ENCODE measurements around the gene IL11RA.

The IL11RA gene

DNA sequence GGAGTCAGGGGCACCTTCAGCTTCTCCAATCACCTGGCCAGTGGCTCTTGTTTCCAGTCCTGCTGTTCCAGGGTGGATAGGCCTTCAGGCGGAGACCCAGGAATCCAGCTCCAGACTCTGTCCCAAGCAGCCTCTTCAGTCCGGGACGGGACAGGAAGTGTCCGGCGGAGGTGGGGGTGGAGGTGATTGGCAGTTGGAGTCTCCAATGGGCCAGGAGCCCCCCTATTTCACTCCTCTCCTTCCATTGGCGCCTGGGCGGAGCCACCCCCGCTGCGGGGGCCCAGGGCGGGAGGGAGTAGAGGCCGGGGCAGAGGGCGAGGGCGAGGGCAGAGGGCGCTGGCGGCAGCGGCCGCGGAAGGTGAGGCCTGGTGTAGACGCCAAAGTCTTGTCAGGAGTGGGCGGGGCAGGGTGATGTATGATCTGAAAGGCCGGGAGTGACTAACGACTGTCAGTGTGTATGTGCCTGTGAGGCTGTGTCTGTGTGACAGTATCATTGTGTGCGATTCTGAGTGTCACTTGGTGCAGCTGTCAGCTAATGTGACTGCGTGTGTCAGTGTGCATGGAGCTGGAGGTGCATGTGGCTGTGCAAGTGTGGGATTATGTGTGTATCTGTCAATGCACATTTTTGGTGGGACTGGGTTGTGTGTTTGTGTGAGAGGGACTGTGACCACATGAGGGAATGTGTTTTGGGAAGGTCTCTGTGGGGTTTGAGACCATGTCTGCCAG is at the start of gene IL11RA:
Gene IL11RA, plus strand, starts transcription at position 310 of the 726 bp plus-strand sequence. CDS start 3,033 bp downstream, outside the sequence.
- peak; percentile 40 for DNase-seq (ENCODE audit: low read depth)

DNA sequence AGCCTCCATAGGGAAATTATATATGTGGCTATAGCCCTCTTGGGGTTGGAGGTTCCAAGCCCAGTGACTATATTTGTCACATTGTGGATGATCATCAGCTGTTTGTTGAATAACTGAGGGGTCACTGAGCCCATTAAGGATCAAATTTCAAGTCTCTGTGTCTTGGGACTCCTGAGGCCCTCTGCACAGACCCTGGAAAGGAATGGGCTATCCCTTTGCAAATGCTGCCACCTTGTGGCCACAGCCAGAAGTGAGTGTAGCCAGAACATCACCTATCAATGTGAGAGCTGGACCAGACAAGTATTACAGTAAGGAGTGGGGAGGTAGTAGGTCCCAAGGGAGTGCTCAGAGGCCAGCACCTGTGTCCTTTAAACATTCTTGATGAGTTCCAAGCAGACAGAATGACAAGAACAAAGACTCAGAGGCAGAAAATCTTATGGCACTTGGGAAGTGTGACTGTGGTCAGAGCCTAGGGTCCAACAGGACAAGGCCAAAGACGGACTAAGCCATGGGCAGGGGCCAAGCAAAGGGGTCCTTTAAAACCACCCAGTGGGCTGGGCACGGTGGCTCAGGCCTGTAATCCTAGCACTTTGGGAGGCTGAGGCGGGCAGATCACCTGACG is 48.3 kb upstream of the IL11RA start:
- DNase-seq (ENCODE audit: low read depth): peak; percentile 71

- no peak for DNase-seq (ENCODE audit: low read depth)
Measured at GRCh38 chr9:34606190-34606589, 45.8 kb upstream of the IL11RA start.

DNA sequence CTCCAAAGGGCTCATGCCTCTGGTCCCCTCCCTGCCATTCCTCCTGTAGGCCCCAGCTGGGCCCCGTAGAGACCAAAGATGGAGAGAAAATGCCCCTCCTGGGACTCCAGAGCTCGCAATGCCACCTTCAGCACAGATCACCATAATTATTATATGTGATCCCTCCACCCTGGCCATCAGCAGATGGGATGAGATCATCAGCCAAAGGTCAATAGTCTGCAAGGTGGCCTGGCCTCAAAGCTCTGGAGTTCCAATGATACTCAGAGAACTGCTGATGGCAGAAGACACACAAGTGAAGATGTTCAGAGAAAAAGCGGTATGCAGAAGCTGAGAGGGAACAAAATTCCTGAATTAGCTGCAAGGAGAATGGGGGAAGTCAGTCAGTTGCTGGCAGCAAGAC is 45.1 kb upstream of the IL11RA start:
- no peak for DNase-seq (ENCODE audit: low read depth)

DNA sequence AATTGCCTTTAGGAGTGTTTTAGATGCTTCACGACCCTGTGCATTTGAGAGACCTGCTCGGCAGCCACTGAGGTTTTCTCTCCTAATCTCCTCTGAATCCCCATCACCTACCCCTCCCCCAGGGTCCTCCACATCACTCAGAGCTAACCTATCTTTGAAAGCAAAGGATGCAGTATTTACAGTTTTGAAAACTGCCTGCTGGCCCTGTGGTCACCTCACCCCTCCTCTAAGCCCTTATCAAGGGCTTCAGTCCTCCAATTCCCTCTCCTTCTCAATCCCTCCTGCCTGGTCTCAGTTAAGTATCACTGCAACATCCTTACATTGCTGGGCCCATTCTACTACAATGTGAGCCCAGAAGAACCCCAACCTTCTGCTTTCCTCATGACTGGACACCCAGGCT is 44.7 kb upstream of the IL11RA start:
- DNase-seq (ENCODE audit: low read depth): no peak

DNA sequence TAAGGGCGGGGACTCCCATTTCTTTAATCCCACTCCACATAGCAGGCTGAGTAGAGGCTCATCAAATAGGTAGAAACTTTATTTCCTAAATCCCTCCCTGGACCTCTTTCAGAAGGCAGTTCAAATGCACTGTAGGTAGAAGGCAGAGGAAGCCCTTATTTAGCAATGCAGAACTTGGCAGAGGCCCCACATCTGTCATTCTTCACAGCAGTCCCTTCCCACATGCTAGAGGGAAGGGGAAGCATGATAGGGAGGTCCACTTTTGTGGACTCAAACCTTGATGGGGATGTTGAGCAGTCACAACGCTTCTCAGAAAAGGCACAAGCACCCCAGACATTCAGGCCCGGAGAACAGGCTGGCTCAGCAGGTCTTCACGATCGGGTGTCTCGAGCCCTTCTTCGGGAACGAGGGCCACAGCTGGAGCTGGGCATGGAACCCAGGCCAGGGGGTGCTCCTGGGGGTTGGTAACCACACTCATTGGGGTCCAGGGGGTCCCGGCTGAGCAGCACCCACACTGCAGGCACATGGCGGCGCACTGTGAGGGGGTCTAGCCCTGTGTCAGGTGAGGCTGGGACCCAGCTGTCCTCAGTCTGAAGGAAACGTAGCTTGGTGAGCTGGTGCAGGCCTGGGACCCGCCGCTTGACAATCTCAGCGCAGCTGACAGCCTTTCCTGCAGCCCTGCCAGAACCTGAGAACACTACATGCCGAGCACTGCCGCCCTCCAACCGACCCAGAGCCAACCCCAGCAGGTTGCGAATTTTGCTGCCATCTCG is 41.4 kb upstream of the IL11RA start:
- no peak for DNase-seq (ENCODE audit: low read depth)

GRCh38 chr9:34611251-34611810 is 40.7 kb upstream of the IL11RA start:
- DNase-seq (ENCODE audit: low read depth): no peak

DNA sequence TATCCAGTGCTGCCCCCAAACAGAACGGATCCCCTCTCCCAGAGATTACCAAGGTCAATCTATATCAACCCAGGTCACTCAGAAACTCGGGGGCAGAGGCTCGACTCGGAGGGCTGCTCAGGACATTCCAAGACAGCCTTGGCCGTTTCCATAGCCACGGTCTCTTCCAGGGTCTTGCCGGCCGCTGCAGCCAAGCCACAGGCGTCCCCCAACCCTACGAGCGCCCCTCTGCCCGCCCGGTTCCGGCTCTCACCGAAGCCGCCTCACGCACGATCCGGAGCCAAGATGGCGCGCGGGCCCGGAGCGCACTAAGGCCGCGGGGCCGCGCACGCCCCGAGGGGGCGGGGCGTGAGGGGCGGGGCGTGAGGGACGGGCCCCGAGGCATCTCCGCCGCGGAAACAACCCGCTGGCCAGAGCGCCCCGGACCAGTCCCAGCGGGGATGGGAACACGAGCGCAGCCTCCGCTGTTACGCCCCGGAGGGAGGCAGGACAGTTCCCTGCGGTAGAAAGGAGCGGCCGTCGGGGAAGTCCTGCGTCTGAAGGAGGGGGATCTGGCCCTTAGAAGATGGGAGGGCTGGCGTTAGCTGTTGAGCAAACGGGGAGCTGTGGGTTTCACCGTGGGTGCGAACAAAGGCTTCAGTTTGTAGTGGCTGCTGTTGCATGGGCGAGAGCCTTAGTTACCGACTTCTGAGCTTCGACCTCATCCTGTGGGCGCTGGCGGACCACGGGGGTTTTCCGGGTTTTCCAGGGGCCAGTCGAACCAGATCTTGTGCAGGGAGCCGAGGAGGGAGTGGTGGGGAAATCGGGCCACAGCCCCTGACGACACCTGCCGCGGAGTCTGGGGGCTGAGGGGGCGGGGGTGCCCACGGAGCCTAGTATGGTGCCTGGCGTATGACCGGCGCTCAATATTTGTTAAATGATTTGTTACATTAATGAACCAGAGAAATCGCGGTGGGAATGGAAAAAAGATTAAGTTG is 39.9 kb upstream of the IL11RA start, which contains the start of gene RPP25L:
Gene RPP25L, minus strand, starts transcription at position 287 of the 977 bp plus-strand sequence. CDS start 801 bp downstream, outside the sequence.
- DNase-seq (ENCODE audit: low read depth): peak; percentile 72

- peak; percentile 40 for DNase-seq (ENCODE audit: low read depth)
Measured at GRCh38 chr9:34612788-34613390, 39.1 kb upstream of the IL11RA start.

GRCh38 chr9:34615132-34615531 is 36.9 kb upstream of the IL11RA start:
- DNase-seq (ENCODE audit: low read depth): no peak

GRCh38 chr9:34620061-34620994 is 31.7 kb upstream of the IL11RA start, which contains the start of gene DCTN3:
TSS of gene DCTN3 (minus strand) at chr9:34620495. CDS start at chr9:34620464, 31 bp downstream.
- peak; percentile 74 for DNase-seq (ENCODE audit: low read depth)

GRCh38 chr9:34623374-34624235 is 28.4 kb upstream of the IL11RA start:
- DNase-seq (ENCODE audit: low read depth): no peak

DNA sequence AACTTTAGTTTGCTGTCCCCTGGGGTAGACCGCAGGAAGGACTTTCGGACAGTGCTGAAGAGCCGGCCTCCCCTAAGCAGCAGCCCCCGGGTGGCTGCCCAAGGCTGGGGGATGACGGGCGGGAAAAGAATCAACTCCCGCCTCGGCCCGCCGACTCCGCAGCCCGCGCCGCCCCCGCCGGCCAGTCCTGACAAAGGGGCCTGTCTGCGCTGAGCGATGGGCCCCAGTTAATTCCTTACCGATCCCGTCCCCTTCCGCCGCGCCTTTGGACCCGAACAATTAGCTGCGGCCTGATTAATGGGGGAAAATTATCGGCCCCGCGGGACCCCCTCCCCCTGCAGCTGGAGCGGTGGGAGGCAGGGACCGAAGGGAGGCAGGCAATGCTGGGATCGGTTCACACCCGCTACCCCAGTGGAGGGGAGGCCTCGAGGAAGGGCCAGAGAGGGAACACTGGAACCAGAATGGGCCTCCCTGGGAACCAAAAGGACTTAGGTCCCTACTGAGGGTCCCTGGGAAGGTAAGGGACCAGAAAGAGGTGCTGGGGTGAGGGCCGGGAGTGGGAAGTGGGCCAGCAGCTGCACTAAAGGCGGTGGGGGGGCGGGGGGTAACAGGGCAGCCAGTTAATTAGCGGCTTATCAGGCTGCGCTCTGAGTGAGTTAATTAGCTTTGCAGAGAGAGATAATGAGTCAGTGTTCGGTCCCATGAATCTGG is 27.4 kb upstream of the IL11RA start:
- DNase-seq (ENCODE audit: low read depth): no peak

- no peak for DNase-seq (ENCODE audit: low read depth)
Measured at GRCh38 chr9:34625186-34625486, 26.8 kb upstream of the IL11RA start.

DNA sequence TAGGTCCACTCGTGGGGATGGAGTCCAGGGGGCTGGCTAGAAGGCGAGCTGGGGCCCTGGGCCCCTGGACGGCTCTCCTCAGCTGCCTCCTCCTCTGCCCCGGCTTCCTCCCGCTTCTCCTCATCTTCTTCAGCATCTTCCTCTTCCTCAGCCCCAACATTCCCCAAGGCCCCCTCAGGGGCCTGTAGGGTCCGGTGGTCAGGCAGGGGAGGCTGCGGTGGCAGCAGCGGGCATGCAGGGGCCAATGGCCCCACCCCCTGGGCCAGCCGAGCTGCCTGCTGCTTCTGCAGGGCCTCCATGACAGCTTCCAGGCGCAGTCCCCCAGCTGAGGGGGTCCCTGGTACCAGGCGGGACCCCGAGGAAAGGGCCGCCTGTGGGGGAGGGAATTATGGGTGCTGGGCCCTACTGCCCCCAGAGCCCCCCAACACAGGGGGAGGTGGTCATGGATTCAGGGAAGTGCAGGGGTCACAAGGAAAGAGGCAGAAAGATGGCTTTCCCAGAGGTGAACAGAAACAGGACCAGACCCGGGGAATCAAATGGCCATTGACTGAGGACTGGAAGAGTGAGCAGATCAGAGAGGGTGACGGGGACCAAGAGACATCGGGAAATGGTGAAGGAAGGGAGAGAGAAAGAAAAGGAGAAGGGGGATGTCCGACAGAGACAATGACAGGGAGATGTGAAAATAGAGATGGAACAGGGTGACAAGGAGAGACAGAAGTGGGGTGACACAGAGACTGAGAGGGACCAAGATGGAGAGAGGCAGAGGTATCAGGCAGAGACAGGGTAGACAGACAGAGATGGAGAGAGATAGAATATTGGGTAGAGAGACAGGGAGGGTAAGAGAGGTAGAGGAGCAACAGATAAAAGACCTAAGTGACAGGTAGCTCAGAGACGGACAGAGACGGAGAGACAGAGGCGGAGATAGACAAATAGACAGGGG is 24.0 kb upstream of the IL11RA start:
- DNase-seq (ENCODE audit: low read depth): no peak

DNA sequence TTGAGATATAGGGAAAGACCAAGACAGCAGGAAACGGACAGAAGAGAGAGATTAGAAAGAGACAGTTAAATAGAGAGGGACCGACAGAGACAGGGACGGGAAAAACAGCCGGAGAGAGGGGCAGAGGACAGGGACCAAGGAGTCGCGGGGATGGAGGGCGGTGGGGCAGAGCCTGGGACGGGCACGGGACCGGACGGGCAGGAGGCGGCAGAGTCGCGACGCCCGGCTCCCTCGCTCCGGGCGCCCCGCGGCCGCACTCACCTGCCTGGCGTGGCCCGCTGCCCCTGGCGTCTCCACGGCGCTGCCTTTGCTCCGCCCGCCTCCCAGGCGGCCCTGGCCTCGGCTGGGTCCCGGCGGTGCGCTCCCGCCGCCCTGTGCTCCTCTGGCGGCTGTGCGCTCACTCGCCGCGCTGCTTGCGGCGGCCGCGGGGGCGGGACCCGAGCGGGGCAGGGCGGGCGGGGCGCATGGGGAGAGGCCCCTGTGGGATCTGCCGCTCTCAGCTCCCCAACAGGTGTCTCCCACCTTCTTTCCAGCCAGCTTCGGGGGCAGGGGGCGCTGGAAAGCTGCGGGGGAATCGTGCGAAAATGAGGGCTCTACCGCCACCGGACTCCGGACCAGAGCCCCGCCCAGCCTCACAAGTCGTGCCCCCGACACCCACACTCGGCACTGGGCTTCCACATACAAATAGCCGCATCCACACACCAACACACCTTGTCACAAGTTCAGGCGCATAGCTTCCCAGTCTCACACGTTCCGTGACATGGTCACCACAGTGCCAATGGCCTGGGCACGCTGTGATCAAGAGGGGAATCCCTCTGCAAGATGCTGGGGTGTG is 23.1 kb upstream of the IL11RA start, which contains the start of gene ARID3C:
Gene ARID3C, minus strand, starts transcription at position 411 of the 835 bp plus-strand sequence. CDS start 1,052 bp downstream, outside the sequence.
- DNase-seq (ENCODE audit: low read depth): no peak
